Measurements from ENCODE around the gene SFSWAP. TPM values are rescaled to one million over a fixed set of nuclear protein-coding genes. Genes with fewer than 3 reads are reported as not detected.
A peak's percentile ranks its signal among the peaks of the same experiment; 100 is the strongest.

The SFSWAP gene
- total RNA-seq, 1 experiment from 2014 or later = 48.1 TPM

GRCh38 chr12:131720241-131720640, 9.4 kb downstream of the SFSWAP start:
- Histone ChIP-seq H3T11ph (ENCODE audit: low read length) (no peak overlapping the region), H3K23ac (ENCODE audit: insufficient read length, low read depth, low read length) (no peak overlapping the region), H3K79me1 (ENCODE audit: insufficient read depth, low read depth, low read length, poor library complexity, severe bottlenecking) (no peaks in the 10 kb centered on the region), H2BK120ac (ENCODE audit: low read depth, low read length, poor library complexity, severe bottlenecking) (no peak overlapping the region), H2AK5ac (ENCODE audit: insufficient read length, low read length) (no peak overlapping the region), H3K4me2 (ENCODE audit: insufficient read depth, insufficient read length, low read length) (no peak overlapping the region), H3K14ac (ENCODE audit: insufficient read depth, low read length) (no peak overlapping the region), H3K18ac (ENCODE audit: insufficient read length, low read depth, low read length) (no peak overlapping the region), H3K4me1 (ENCODE audit: insufficient read depth, low read length) (peaks cover 11% of the 10 kb centered on the region), H4K5ac (ENCODE audit: insufficient read length, low read depth, low read length) (no peak overlapping the region), H4K20me1 (ENCODE audit: control insufficient read depth, insufficient read depth, insufficient read length) (no peaks in the 10 kb centered on the region), H3K27me3 (ENCODE audit: insufficient read depth, low read length) (no peaks in the 10 kb centered on the region), H4K8ac (replicated peaks; ENCODE audit: insufficient read length, low read depth, low read length) (no peak overlapping the region), H4K91ac (ENCODE audit: insufficient read length, low read depth, low read length) (no peak overlapping the region), H3K79me2 (ENCODE audit: insufficient read depth, low read length) (peaks cover under 1% of the 10 kb centered on the region; the same call in 1 of the 2 replicates), H2BK12ac (ENCODE audit: insufficient read length, low read depth, low read length) (no peak overlapping the region), H3K9ac (ENCODE audit: extremely low read depth, insufficient read length, low read length) (no peak overlapping the region), H3K23me2 (ENCODE audit: insufficient read length, low read depth, low read length, poor library complexity, severe bottlenecking) (no peaks in the 10 kb centered on the region), H3K9me3 (ENCODE audit: control insufficient read depth, low read depth, low read length) (no peaks in the 10 kb centered on the region), H2BK15ac (ENCODE audit: low read depth, low read length) (no peak overlapping the region), H3K4ac (ENCODE audit: low read depth, low read length) (no peak overlapping the region), H2BK20ac (ENCODE audit: low read depth, low read length, poor library complexity, severe bottlenecking) (no peak overlapping the region), H2BK5ac (ENCODE audit: insufficient read length, low read length) (no peak overlapping the region), H2AFZ (ENCODE audit: low read length) (no peak overlapping the region), H3K27ac (ENCODE audit: insufficient read length, low read depth, low read length) (no peak overlapping the region), H3K56ac (ENCODE audit: insufficient read length, low read depth, low read length) (no peak overlapping the region)
- no peak for TF ChIP-seq CTCF (conservative IDR thresholded peaks at IDR 0.05)
- peaks cover 41 to 46% of the 10 kb centered on the region in 2 experiments for H3K4me1 Mint-ChIP-seq
- no peaks in the 10 kb centered on the region for H3K9me3 Mint-ChIP-seq
- no peaks in the 10 kb centered on the region for H3K27me3 Mint-ChIP-seq (ENCODE audit: low read depth)
- H3K36me3 Mint-ChIP-seq (ENCODE audit: insufficient read depth in 1 of 3, low read depth in 3 of 3) = peaks cover 45 to 77% (median 67%) of the 10 kb centered on the region in 3 experiments
- DNase-seq = no peak
- no CpG with 5 or more reads among the region's 8 CpGs for WGBS (ENCODE audit: extremely low coverage, insufficient read length, low lambda C conversion rate)
- H3K27ac Mint-ChIP-seq = peak overlapping the region in 2 of 3 experiments; percentile 27 to 94; a peak in 3 of 7 replicates
- H3K4me3 Mint-ChIP-seq = no peak overlapping the region

All from H9 (cell line).